HepG2 (cell line): ENCODE measurements around the gene MAP3K14. TPM values are rescaled to one million over a fixed set of nuclear protein-coding genes. Genes with fewer than 3 reads are reported as not detected.
A peak's percentile ranks its signal among the peaks of the same experiment; 100 is the strongest.

ENCODE experiments used
- CBX5 ChIP-seq: sonication (generic); formaldehyde crosslinking; IDR thresholded peaks from 2 replicates; pipeline ENCODE4 v1.4.0; 2020; ENCODE audit warnings: missing genetic modification reagents, borderline replicate concordance
- MED13 ChIP-seq: sonication (generic); formaldehyde crosslinking; IDR thresholded peaks from 2 replicates; pipeline ENCODE4 v1.5.0; 2020; ENCODE audit warnings: missing genetic modification reagents
- PRPF4 ChIP-seq: fragments of 200-400 bp; formaldehyde crosslinking; IDR thresholded peaks from 2 replicates; pipeline ENCODE4 v1.6.1; 2016; ENCODE audit warnings: low read length, low read depth; ENCODE audit not compliant: poor library complexity, severe bottlenecking
- SALL2 ChIP-seq: sonication (generic); formaldehyde crosslinking; IDR thresholded peaks from 2 replicates; pipeline ENCODE4 v1.8.1; 2023; ENCODE audit warnings: mild to moderate bottlenecking, missing genetic modification reagents, inconsistent platforms
- TOE1 ChIP-seq: sonication (generic); formaldehyde crosslinking; IDR thresholded peaks from 2 replicates; pipeline ENCODE4 v1.4.0; 2020; ENCODE audit warnings: mild to moderate bottlenecking, missing genetic modification reagents
- ZNF121 ChIP-seq: sonication (generic); formaldehyde crosslinking; IDR thresholded peaks from 2 replicates; pipeline ENCODE4 v1.5.0; 2020; ENCODE audit warnings: mild to moderate bottlenecking, missing genetic modification reagents
- ZNF260 ChIP-seq: sonication (generic); formaldehyde crosslinking; IDR thresholded peaks from 2 replicates; pipeline ENCODE4 v1.4.0; 2020; ENCODE audit warnings: missing genetic modification reagents, low read depth, mild to moderate bottlenecking, borderline replicate concordance
- ZNF761 ChIP-seq: sonication (generic); formaldehyde crosslinking; conservative IDR thresholded peaks from 2 replicates; pipeline ENCODE4 v1.4.0; 2020; ENCODE audit warnings: mild to moderate bottlenecking, missing genetic modification reagents
- ZNF776 ChIP-seq: sonication (generic); formaldehyde crosslinking; IDR thresholded peaks from 2 replicates; pipeline ENCODE4 v1.4.0; 2020; ENCODE audit warnings: mild to moderate bottlenecking, missing genetic modification reagents
- polyA plus RNA-seq, 8 experiments: library from polyadenylated mRNA; depleted of rRNA in 3 of 8; stranded (reverse) in 7 of 8; unstranded in 1 of 8; fragments of >200 nt; fragmentation: Illumina TruSeq in 4 of 8; extraction: Trizol in 4 of 8; gene quantifications; 2 replicates each; pipeline versions ENCODE4 v1.2.1 to v1.2.3, GENCODE V29; 2011 to 2016; ENCODE audit warnings: low read depth in 4 of 8, missing spikeins in 1 of 8, mixed read lengths in 1 of 8; ENCODE audit not compliant: insufficient read depth in 1 of 8
- total RNA-seq, 5 experiments: library from RNA; depleted of rRNA; stranded (reverse); fragments of >200 nt; fragmentation: Illumina TruSeq; extraction: Trizol; gene quantifications; 2 replicates each; pipeline ENCODE4 v1.2.3, GENCODE V29; 2016; ENCODE audit warnings: low read depth in 1 of 5
- TF ChIP-seq, protein P1 (sequence below): sonication (generic); formaldehyde crosslinking; IDR thresholded peaks from 2 replicates; pipeline ENCODE4 v1.4.0; 2020; ENCODE audit warnings: missing genetic modification reagents
- TF ChIP-seq, protein P2 (sequence below): sonication (generic); formaldehyde crosslinking; IDR thresholded peaks from 2 replicates; pipeline ENCODE4 v1.5.1; 2020; ENCODE audit warnings: mild to moderate bottlenecking, missing genetic modification reagents, moderate library complexity
- TF ChIP-seq, protein P3 (sequence below): IDR thresholded peaks from 2 replicates; pipeline ENCODE4 v1.6.1; 2016; ENCODE audit warnings: missing compliant biosample characterization, missing genetic modification reagents, borderline replicate concordance
- TF ChIP-seq, protein P4 (sequence below): sonication (generic); formaldehyde crosslinking; IDR thresholded peaks from 2 replicates; pipeline ENCODE4 v1.9.0; 2022; ENCODE audit warnings: low read depth, missing genetic modification reagents
- TF ChIP-seq, protein P5 (sequence below): sonication (generic); formaldehyde crosslinking; IDR thresholded peaks from 2 replicates; pipeline ENCODE4 v1.5.0; 2020; ENCODE audit warnings: mild to moderate bottlenecking, missing genetic modification reagents
- TF ChIP-seq, protein P6 (sequence below): sonication (generic); formaldehyde crosslinking; IDR thresholded peaks from 2 replicates; pipeline ENCODE4 v1.4.0; 2020; ENCODE audit warnings: missing genetic modification reagents

Gene MAP3K14
- total and polyA plus RNA-seq, 2 of the 13 experiments (the other 11 are each of a cell fraction or from before 2014, with no cell fraction given): 2.6 TPM

DNA sequence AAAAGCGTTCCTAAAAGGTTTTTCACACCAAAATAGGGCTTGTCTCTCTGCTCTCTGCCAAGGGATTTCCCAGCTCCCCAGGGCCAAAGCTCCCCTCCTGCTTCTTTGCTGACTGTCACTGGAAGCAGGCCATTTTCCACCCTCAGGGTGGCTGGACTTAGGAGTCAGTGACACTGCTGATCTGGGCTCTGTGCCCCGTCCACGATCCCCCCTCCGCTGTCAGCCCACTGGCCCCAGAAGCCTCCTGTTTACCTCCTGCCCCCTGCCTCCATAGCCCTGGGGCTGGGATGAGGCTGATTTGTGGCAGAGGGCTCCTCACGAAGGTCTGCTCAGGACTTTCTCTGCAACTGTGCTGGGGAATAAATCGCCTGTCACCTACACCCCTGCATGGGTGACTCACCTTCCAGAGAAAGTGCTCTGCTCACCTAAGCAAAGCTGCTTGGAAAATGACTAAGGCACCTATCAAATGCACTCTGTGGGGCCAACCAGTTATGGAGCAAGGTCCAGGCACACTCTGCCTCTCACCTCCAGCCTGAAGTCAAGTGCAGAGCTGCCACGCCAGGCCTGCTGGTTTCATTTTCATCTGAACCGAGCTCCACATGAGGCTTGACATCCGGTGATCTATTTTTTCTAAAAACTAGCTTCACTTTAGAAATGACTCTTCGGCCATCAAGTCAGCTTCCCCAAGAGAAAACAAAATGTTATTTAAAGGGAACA is 4.9 kb downstream of the MAP3K14 start (continued):
- TF ChIP-seq, protein P1, sequence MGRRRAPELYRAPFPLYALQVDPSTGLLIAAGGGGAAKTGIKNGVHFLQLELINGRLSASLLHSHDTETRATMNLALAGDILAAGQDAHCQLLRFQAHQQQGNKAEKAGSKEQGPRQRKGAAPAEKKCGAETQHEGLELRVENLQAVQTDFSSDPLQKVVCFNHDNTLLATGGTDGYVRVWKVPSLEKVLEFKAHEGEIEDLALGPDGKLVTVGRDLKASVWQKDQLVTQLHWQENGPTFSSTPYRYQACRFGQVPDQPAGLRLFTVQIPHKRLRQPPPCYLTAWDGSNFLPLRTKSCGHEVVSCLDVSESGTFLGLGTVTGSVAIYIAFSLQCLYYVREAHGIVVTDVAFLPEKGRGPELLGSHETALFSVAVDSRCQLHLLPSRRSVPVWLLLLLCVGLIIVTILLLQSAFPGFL (CRISPR knock-in tag): no peak
- peak; percentile 79; the same call in 1 of the 2 replicates for TF ChIP-seq CBX5 (CRISPR knock-in tag)
- TF ChIP-seq ZNF776 (CRISPR knock-in tag): 0 out of 2 replicates have a peak, but pooled peaks have one; percentile 11
- TF ChIP-seq, protein P2, sequence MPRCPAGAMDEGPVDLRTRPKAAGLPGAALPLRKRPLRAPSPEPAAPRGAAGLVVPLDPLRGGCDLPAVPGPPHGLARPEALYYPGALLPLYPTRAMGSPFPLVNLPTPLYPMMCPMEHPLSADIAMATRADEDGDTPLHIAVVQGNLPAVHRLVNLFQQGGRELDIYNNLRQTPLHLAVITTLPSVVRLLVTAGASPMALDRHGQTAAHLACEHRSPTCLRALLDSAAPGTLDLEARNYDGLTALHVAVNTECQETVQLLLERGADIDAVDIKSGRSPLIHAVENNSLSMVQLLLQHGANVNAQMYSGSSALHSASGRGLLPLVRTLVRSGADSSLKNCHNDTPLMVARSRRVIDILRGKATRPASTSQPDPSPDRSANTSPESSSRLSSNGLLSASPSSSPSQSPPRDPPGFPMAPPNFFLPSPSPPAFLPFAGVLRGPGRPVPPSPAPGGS (CRISPR knock-in tag): 0 out of 2 replicates have a peak, but pooled peaks have one; percentile 31
- TF ChIP-seq, protein P3, sequence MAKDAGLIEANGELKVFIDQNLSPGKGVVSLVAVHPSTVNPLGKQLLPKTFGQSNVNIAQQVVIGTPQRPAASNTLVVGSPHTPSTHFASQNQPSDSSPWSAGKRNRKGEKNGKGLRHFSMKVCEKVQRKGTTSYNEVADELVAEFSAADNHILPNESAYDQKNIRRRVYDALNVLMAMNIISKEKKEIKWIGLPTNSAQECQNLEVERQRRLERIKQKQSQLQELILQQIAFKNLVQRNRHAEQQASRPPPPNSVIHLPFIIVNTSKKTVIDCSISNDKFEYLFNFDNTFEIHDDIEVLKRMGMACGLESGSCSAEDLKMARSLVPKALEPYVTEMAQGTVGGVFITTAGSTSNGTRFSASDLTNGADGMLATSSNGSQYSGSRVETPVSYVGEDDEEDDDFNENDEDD (CRISPR knock-in tag): 0 out of 2 replicates have a peak, but pooled peaks have one; percentile 52
- no peak for TF ChIP-seq SALL2 (CRISPR knock-in tag)
- no peak for TF ChIP-seq ZNF121 (CRISPR knock-in tag)
- TF ChIP-seq PRPF4: no peak
- no peak for TF ChIP-seq MED13 (CRISPR knock-in tag)
- no peak for TF ChIP-seq ZNF260
- TF ChIP-seq, protein P4, sequence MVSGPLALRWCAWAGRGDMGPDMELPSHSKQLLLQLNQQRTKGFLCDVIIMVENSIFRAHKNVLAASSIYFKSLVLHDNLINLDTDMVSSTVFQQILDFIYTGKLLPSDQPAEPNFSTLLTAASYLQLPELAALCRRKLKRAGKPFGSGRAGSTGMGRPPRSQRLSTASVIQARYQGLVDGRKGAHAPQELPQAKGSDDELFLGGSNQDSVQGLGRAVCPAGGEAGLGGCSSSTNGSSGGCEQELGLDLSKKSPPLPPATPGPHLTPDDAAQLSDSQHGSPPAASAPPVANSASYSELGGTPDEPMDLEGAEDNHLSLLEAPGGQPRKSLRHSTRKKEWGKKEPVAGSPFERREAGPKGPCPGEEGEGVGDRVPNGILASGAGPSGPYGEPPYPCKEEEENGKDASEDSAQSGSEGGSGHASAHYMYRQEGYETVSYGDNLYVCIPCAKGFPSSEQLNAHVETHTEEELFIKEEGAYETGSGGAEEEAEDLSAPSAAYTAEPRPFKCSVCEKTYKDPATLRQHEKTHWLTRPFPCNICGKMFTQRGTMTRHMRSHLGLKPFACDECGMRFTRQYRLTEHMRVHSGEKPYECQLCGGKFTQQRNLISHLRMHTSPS (CRISPR knock-in tag): peak; percentile 21; the same call in 1 of the 2 replicates
- 0 out of 2 replicates have a peak, but pooled peaks have one; percentile 29 for TF ChIP-seq TOE1 (CRISPR knock-in tag)
- TF ChIP-seq ZNF761: 0 out of 2 replicates have a peak, but pooled peaks have one; percentile 64
- TF ChIP-seq, protein P5, sequence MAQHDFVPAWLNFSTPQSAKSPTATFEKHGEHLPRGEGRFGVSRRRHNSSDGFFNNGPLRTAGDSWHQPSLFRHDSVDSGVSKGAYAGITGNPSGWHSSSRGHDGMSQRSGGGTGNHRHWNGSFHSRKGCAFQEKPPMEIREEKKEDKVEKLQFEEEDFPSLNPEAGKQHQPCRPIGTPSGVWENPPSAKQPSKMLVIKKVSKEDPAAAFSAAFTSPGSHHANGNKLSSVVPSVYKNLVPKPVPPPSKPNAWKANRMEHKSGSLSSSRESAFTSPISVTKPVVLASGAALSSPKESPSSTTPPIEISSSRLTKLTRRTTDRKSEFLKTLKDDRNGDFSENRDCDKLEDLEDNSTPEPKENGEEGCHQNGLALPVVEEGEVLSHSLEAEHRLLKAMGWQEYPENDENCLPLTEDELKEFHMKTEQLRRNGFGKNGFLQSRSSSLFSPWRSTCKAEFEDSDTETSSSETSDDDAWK (CRISPR knock-in tag): no peak
- TF ChIP-seq, protein P6, sequence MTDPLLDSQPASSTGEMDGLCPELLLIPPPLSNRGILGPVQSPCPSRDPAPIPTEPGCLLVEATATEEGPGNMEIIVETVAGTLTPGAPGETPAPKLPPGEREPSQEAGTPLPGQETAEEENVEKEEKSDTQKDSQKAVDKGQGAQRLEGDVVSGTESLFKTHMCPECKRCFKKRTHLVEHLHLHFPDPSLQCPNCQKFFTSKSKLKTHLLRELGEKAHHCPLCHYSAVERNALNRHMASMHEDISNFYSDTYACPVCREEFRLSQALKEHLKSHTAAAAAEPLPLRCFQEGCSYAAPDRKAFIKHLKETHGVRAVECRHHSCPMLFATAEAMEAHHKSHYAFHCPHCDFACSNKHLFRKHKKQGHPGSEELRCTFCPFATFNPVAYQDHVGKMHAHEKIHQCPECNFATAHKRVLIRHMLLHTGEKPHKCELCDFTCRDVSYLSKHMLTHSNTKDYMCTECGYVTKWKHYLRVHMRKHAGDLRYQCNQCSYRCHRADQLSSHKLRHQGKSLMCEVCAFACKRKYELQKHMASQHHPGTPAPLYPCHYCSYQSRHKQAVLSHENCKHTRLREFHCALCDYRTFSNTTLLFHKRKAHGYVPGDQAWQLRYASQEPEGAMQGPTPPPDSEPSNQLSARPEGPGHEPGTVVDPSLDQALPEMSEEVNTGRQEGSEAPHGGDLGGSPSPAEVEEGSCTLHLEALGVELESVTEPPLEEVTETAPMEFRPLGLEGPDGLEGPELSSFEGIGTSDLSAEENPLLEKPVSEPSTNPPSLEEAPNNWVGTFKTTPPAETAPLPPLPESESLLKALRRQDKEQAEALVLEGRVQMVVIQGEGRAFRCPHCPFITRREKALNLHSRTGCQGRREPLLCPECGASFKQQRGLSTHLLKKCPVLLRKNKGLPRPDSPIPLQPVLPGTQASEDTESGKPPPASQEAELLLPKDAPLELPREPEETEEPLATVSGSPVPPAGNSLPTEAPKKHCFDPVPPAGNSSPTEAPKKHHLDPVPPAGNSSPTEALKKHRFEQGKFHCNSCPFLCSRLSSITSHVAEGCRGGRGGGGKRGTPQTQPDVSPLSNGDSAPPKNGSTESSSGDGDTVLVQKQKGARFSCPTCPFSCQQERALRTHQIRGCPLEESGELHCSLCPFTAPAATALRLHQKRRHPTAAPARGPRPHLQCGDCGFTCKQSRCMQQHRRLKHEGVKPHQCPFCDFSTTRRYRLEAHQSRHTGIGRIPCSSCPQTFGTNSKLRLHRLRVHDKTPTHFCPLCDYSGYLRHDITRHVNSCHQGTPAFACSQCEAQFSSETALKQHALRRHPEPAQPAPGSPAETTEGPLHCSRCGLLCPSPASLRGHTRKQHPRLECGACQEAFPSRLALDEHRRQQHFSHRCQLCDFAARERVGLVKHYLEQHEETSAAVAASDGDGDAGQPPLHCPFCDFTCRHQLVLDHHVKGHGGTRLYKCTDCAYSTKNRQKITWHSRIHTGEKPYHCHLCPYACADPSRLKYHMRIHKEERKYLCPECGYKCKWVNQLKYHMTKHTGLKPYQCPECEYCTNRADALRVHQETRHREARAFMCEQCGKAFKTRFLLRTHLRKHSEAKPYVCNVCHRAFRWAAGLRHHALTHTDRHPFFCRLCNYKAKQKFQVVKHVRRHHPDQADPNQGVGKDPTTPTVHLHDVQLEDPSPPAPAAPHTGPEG (CRISPR knock-in tag): 0 out of 2 replicates have a peak, but pooled peaks have one; percentile 60
